Measurements from ENCODE around the gene FBN1. TPM values are rescaled to one million over a fixed set of nuclear protein-coding genes. Genes with fewer than 3 reads are reported as not detected.

FBN1 gene
- total and polyA plus RNA-seq, 2 experiments from 2014 or later, result 1.9 to 3.8 TPM

GRCh38 chr15:48469271-48469670 is 176.2 kb downstream of the FBN1 start (continued):
- no peak for TF ChIP-seq ZNF462 (CRISPR knock-in tag; IDR thresholded peaks at IDR 0.05)
- TF ChIP-seq JUNB (IDR thresholded peaks at IDR 0.05; ENCODE audit: unreplicated experiment), result no peak
- TF ChIP-seq, protein P1, sequence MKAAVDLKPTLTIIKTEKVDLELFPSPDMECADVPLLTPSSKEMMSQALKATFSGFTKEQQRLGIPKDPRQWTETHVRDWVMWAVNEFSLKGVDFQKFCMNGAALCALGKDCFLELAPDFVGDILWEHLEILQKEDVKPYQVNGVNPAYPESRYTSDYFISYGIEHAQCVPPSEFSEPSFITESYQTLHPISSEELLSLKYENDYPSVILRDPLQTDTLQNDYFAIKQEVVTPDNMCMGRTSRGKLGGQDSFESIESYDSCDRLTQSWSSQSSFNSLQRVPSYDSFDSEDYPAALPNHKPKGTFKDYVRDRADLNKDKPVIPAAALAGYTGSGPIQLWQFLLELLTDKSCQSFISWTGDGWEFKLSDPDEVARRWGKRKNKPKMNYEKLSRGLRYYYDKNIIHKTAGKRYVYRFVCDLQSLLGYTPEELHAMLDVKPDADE (IDR thresholded peaks at IDR 0.05), result no peak
- TF ChIP-seq CREB1 (CRISPR knock-in tag; IDR thresholded peaks at IDR 0.05; ENCODE audit: low read depth), result no peak
- TF ChIP-seq, protein P2, sequence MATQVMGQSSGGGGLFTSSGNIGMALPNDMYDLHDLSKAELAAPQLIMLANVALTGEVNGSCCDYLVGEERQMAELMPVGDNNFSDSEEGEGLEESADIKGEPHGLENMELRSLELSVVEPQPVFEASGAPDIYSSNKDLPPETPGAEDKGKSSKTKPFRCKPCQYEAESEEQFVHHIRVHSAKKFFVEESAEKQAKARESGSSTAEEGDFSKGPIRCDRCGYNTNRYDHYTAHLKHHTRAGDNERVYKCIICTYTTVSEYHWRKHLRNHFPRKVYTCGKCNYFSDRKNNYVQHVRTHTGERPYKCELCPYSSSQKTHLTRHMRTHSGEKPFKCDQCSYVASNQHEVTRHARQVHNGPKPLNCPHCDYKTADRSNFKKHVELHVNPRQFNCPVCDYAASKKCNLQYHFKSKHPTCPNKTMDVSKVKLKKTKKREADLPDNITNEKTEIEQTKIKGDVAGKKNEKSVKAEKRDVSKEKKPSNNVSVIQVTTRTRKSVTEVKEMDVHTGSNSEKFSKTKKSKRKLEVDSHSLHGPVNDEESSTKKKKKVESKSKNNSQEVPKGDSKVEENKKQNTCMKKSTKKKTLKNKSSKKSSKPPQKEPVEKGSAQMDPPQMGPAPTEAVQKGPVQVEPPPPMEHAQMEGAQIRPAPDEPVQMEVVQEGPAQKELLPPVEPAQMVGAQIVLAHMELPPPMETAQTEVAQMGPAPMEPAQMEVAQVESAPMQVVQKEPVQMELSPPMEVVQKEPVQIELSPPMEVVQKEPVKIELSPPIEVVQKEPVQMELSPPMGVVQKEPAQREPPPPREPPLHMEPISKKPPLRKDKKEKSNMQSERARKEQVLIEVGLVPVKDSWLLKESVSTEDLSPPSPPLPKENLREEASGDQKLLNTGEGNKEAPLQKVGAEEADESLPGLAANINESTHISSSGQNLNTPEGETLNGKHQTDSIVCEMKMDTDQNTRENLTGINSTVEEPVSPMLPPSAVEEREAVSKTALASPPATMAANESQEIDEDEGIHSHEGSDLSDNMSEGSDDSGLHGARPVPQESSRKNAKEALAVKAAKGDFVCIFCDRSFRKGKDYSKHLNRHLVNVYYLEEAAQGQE (IDR thresholded peaks at IDR 0.05; ENCODE audit: unreplicated experiment), result no peak
- TF ChIP-seq STAT1 (IDR thresholded peaks at IDR 0.05; ENCODE audit: unreplicated experiment), result no peak
- no peak for TF ChIP-seq POLR2AphosphoS5 (IDR thresholded peaks at IDR 0.05; ENCODE audit: low read depth)
